ENCODE results near the gene ANKRD34A. TPM values are rescaled to one million over a fixed set of nuclear protein-coding genes. Genes with fewer than 3 reads are reported as not detected.
"Not testable (repeated sequence)": the region's sequence is repeated elsewhere in the genome, so short reads cannot be mapped to it uniquely, and the experiment has no call there.

The ANKRD34A gene
- total RNA-seq, 1 donor: 0.99 TPM

GRCh38 chr1:145946477-145946986, 17.8 kb downstream of the ANKRD34A start:
- no peak for DNase-seq (ENCODE audit: low read depth)
- TF ChIP-seq, protein P1, sequence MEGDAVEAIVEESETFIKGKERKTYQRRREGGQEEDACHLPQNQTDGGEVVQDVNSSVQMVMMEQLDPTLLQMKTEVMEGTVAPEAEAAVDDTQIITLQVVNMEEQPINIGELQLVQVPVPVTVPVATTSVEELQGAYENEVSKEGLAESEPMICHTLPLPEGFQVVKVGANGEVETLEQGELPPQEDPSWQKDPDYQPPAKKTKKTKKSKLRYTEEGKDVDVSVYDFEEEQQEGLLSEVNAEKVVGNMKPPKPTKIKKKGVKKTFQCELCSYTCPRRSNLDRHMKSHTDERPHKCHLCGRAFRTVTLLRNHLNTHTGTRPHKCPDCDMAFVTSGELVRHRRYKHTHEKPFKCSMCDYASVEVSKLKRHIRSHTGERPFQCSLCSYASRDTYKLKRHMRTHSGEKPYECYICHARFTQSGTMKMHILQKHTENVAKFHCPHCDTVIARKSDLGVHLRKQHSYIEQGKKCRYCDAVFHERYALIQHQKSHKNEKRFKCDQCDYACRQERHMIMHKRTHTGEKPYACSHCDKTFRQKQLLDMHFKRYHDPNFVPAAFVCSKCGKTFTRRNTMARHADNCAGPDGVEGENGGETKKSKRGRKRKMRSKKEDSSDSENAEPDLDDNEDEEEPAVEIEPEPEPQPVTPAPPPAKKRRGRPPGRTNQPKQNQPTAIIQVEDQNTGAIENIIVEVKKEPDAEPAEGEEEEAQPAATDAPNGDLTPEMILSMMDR (IDR thresholded peaks at IDR 0.05; ENCODE audit: insufficient read depth, low read length): no peak
- H3K4me3 ChIP-seq (ENCODE audit: low read depth, low read length): no peak overlapping the region

GRCh38 chr1:145944532-145944931, 19.8 kb downstream of the ANKRD34A start:
- no peak for DNase-seq (ENCODE audit: low read depth)
- no peak overlapping the region for H3K4me3 ChIP-seq (ENCODE audit: low read depth, low read length)
- TF ChIP-seq, protein P1 (IDR thresholded peaks at IDR 0.05; ENCODE audit: insufficient read depth, low read length): no peak

GRCh38 chr1:145942871-145943270, 21.5 kb downstream of the ANKRD34A start:
- DNase-seq (ENCODE audit: low read depth): no peak
- TF ChIP-seq, protein P1 (IDR thresholded peaks at IDR 0.05; ENCODE audit: insufficient read depth, low read length): no peak
- H3K4me3 ChIP-seq (ENCODE audit: low read depth, low read length): no peak overlapping the region

DNA sequence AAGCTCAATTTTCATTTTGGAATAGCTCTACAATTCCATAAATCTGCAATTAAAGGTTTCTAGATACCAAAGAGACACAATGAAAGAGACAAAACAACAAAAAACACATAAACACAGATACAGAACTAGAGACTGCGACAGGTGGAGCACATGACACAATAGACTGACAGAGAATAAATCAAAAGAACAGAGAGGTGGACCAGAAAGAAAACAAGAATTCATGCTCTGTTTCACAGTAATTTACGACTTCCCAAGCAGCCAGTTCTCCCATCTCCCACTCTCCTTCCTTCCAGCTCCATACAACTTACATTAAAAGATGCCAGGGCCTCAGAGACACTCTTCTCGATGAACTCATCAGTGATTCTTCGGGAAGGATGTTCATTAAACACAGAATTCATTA, 22.0 kb downstream of the ANKRD34A start:
- DNase-seq (ENCODE audit: low read depth): no peak
- TF ChIP-seq, protein P1 (IDR thresholded peaks at IDR 0.05; ENCODE audit: insufficient read depth, low read length): no peak
- no peak overlapping the region for H3K4me3 ChIP-seq (ENCODE audit: low read depth, low read length)

DNA sequence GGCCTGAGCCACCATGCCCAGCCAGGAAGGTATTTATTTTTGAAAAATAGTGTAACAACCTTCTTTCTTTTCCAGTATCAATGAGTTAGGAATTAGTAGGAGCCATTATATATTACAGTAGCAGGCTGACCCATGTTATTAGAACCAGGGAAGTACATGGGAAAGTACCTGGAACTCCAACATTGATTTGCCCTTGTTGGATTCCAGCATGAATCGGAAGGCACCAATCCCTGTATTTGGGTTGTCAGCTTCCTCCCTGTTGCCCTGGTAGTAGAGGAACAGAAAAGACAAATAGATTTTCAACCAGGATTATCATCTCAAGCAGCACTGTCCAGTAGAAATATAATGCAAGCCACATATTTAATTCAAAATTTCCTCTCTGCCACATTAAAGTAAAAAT, 26.9 kb downstream of the ANKRD34A start:
- no peak for DNase-seq (ENCODE audit: low read depth)
- no peak overlapping the region for H3K4me3 ChIP-seq (ENCODE audit: low read depth, low read length)
- TF ChIP-seq, protein P1 (IDR thresholded peaks at IDR 0.05; ENCODE audit: insufficient read depth, low read length): no peak

DNA sequence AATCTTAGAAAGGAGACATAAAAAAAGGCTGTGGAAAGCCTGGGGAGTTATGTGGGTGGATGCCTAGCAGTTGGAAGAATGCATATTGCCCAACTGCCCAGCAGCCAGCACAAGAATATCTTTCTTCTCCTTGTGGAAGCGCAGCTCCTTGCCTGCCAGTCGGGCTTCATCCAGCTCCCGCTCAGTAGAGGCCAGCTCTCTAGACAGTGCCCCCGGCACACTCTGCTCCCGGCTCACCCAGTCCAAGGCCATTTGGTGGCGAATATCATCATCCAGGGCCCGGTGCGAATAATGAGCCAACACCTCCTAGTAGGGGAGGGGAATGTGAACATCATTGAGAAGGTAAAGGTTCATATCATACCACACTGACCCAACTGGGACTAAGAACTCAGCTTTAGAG, 28.1 kb downstream of the ANKRD34A start:
- TF ChIP-seq, protein P1 (IDR thresholded peaks at IDR 0.05; ENCODE audit: insufficient read depth, low read length): no peak
- DNase-seq (ENCODE audit: low read depth): no peak
- no peak overlapping the region for H3K4me3 ChIP-seq (ENCODE audit: low read depth, low read length)

GRCh38 chr1:145935708-145936107, 28.7 kb downstream of the ANKRD34A start:
- TF ChIP-seq, protein P1 (IDR thresholded peaks at IDR 0.05; ENCODE audit: insufficient read depth, low read length): no peak
- no peak overlapping the region for H3K4me3 ChIP-seq (ENCODE audit: low read depth, low read length)
- DNase-seq (ENCODE audit: low read depth): no peak

- not testable (repeated sequence) for DNase-seq (ENCODE audit: low read depth)
Measured at GRCh38 chr1:145932522-145933009, 31.8 kb downstream of the ANKRD34A start.

More at GRCh38 chr1:145932522-145933009, 31.8 kb downstream of the ANKRD34A start:
- not testable (repeated sequence) for H3K4me3 ChIP-seq (ENCODE audit: low read depth, low read length)

Measured in fibroblast of the aortic adventitia (primary cell).